ENCODE measurements around the gene CCT7. TPM values are rescaled to one million over a fixed set of nuclear protein-coding genes. Genes with fewer than 3 reads are reported as not detected.

CCT7 gene
- total and polyA plus RNA-seq, 2 of the 8 experiments (the other 6 are each of a cell fraction or from before 2014, with no cell fraction given), result 440 to 474 TPM

DNA sequence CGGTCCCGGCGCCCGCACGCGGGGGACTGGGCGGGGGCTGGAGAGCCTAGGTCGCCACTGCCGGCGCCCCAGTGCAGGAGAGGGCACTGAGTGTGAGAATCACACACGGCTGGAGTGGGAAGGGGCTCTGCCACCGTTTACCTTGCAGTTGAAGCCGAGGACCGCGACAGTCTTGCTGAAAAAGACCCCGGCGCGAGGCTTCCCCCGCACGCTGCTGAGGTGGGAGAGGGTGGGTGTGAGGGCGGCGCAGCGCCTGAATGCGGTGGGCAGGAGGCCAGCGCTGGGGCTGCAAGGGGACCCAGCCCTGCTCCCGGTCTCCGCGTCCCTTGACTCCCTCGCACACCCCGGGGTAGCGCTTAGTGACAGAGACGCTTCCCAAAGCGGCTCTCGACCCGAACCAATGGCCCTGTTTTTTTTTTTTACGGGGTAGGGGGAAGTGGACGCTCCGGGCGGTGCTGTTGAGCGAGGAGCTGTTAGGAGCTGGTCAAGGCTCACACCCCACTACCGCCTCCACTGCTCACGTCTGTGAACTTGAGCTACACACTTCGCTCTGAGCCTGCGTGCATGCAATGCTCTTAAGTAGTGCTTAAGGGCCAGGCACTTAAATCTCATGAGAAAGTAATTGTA, 30.9 kb upstream of the CCT7 start (continued):
- TF ChIP-seq EZH2 (IDR thresholded peaks at IDR 0.05; ENCODE audit: low read depth, low read length, severe bottlenecking), result peak; percentile 84
- TF ChIP-seq SIN3A (conservative IDR thresholded peaks at IDR 0.05 in 1 of 2, IDR thresholded peaks at IDR 0.05 in 1 of 2; ENCODE audit: low read depth in 1 of 2, low read length in 2 of 2), result no peak
- no peak for TF ChIP-seq PHF8 (conservative IDR thresholded peaks at IDR 0.05; ENCODE audit: low read depth, low read length)
- TF ChIP-seq POU5F1 (IDR thresholded peaks at IDR 0.05; ENCODE audit: low read depth, low read length), result no peak
- TF ChIP-seq YY1 (IDR thresholded peaks at IDR 0.05; ENCODE audit: low read depth, low read length), result no peak

All from H1 (cell line).